Type B pancreatic cell (in vitro differentiated cells): ENCODE measurements around the gene DHRS7C. TPM values are rescaled to one million over a fixed set of nuclear protein-coding genes. Genes with fewer than 3 reads are reported as not detected.

Experiments
- DNase-seq: peaks from one replicate; pipeline ENCODE4 v3.0.0; 2021; ENCODE audit warnings: mixed read lengths; ENCODE audit not compliant: unreplicated experiment; ENCODE audit errors: extremely low spot score
- H3K27ac Mint-ChIP-seq: 2 replicates; pipeline ENCODE4 v1.8.0; 2021; ENCODE audit warnings: mild to moderate bottlenecking, mixed read lengths
- H3K27me3 Mint-ChIP-seq: 2 replicates; pipeline ENCODE4 v1.8.0; 2021; ENCODE audit warnings: mixed read lengths
- H3K36me3 Mint-ChIP-seq: 2 replicates; pipeline ENCODE4 v1.8.0; 2021; ENCODE audit warnings: mixed read lengths
- H3K4me1 Mint-ChIP-seq: one replicate; pipeline ENCODE4 v1.8.0; 2021; ENCODE audit warnings: mixed read lengths; ENCODE audit not compliant: unreplicated experiment
- H3K4me3 Mint-ChIP-seq: 2 replicates; pipeline ENCODE4 v1.8.0; 2021; ENCODE audit warnings: mild to moderate bottlenecking, mixed read lengths
- H3K9me3 Mint-ChIP-seq: 2 replicates; pipeline ENCODE4 v1.8.0; 2021; ENCODE audit warnings: mixed read lengths
- CTCF ChIP-seq: fragments of 200-600 bp; sonication (generic); conservative IDR thresholded peaks from 2 replicates; pipeline ENCODE4 v1.5.0; 2021; ENCODE audit warnings: antibody characterized with exemption, mild to moderate bottlenecking
- total RNA-seq: library from RNA; stranded (reverse); gene quantifications from 2 replicates; pipeline ENCODE4 v1.2.1, GENCODE V29; 2021; ENCODE audit warnings: low replicate concordance

Gene DHRS7C
- total RNA-seq, 1 donor from 2014 or later, result not detected

GRCh38 chr17:9809409-9809808 lies 18.0 kb upstream of the DHRS7C start:
- Mint-ChIP-seq H3K4me1 (no peaks in the 10 kb centered on the region), H3K27me3 (peaks cover 38% of the 10 kb centered on the region), H3K4me3 (no peak overlapping the region), H3K9me3 (peaks cover 4% of the 10 kb centered on the region), H3K27ac (no peak overlapping the region), H3K36me3 (no peaks in the 10 kb centered on the region)
- TF ChIP-seq CTCF, result no peak
- DNase-seq, result no peak

GRCh38 chr17:9806699-9807098 lies 15.3 kb upstream of the DHRS7C start:
- Mint-ChIP-seq H3K4me1 (no peaks in the 10 kb centered on the region), H3K27ac (no peak overlapping the region), H3K9me3 (peaks cover 4% of the 10 kb centered on the region), H3K36me3 (no peaks in the 10 kb centered on the region), H3K27me3 (peaks cover 37% of the 10 kb centered on the region), H3K4me3 (no peak overlapping the region)
- DNase-seq, result no peak
- no peak for TF ChIP-seq CTCF

GRCh38 chr17:9805769-9806168 lies 14.4 kb upstream of the DHRS7C start:
- peaks cover 30% of the 10 kb centered on the region for H3K27me3 Mint-ChIP-seq
- H3K4me3 Mint-ChIP-seq, result no peak overlapping the region
- H3K9me3 Mint-ChIP-seq, result peaks cover 4% of the 10 kb centered on the region
- no peak overlapping the region for H3K27ac Mint-ChIP-seq
- TF ChIP-seq CTCF, result no peak
- H3K4me1 Mint-ChIP-seq, result no peaks in the 10 kb centered on the region
- no peaks in the 10 kb centered on the region for H3K36me3 Mint-ChIP-seq
- DNase-seq, result no peak

- H3K9me3 Mint-ChIP-seq, result peaks cover 4% of the 10 kb centered on the region
Observed at GRCh38 chr17:9802697-9803096, 11.3 kb upstream of the DHRS7C start.

GRCh38 chr17:9802294-9802693 lies 10.9 kb upstream of the DHRS7C start:
- H3K36me3 Mint-ChIP-seq, result no peaks in the 10 kb centered on the region
- no peak for DNase-seq
- no peak overlapping the region for H3K4me3 Mint-ChIP-seq
- peaks cover 24% of the 10 kb centered on the region for H3K27me3 Mint-ChIP-seq
- peaks cover 4% of the 10 kb centered on the region for H3K9me3 Mint-ChIP-seq
- no peak for TF ChIP-seq CTCF
- H3K4me1 Mint-ChIP-seq, result no peaks in the 10 kb centered on the region
- no peak overlapping the region for H3K27ac Mint-ChIP-seq

More at GRCh38 chr17:9802697-9803096, 11.3 kb upstream of the DHRS7C start:
- Mint-ChIP-seq H3K4me3 (no peak overlapping the region), H3K27ac (no peak overlapping the region), H3K4me1 (no peaks in the 10 kb centered on the region), H3K27me3 (peaks cover 23% of the 10 kb centered on the region), H3K36me3 (no peaks in the 10 kb centered on the region)
- TF ChIP-seq CTCF, result no peak
- no peak for DNase-seq

GRCh38 chr17:9801505-9801904 lies 10.1 kb upstream of the DHRS7C start:
- Mint-ChIP-seq H3K36me3 (no peaks in the 10 kb centered on the region), H3K27me3 (peaks cover 23% of the 10 kb centered on the region), H3K4me1 (no peaks in the 10 kb centered on the region), H3K27ac (no peak overlapping the region), H3K4me3 (no peak overlapping the region), H3K9me3 (peaks cover 4% of the 10 kb centered on the region)
- TF ChIP-seq CTCF, result no peak
- no peak for DNase-seq
